HepG2 (cell line): ENCODE data around the gene SKA2. TPM values are rescaled to one million over a fixed set of nuclear protein-coding genes. Genes with fewer than 3 reads are reported as not detected.

Source experiments
- MAFG ChIP-seq: sonication (generic); formaldehyde crosslinking; IDR thresholded peaks from 2 replicates; pipeline ENCODE4 v1.5.1; 2020; ENCODE audit warnings: mild to moderate bottlenecking, missing genetic modification reagents
- NFE2L1 ChIP-seq: sonication (generic); formaldehyde crosslinking; IDR thresholded peaks from 2 replicates; pipeline ENCODE4 v1.4.0; 2020; ENCODE audit warnings: missing genetic modification reagents, mild to moderate bottlenecking, borderline replicate concordance
- RFXANK ChIP-seq: IDR thresholded peaks from 2 replicates; pipeline ENCODE4 v1.6.1; 2016
- TBX3 ChIP-seq: fragments of 450-650 bp; IDR thresholded peaks from 2 replicates; pipeline ENCODE4 v1.6.1; 2017; ENCODE audit warnings: antibody characterized with exemption, mild to moderate bottlenecking, inconsistent platforms, borderline replicate concordance
- XRCC5 ChIP-seq: fragments of 200-400 bp; formaldehyde crosslinking; optimal IDR thresholded peaks from 2 replicates; pipeline ENCODE3; 2017; ENCODE audit warnings: mild to moderate bottlenecking, low read length
- ZC3H13 ChIP-seq: sonication (generic); formaldehyde crosslinking; IDR thresholded peaks from 2 replicates; pipeline ENCODE4 v1.8.1; 2023; ENCODE audit warnings: mild to moderate bottlenecking, missing genetic modification reagents, moderate library complexity
- ZNF20 ChIP-seq: sonication (generic); formaldehyde crosslinking; IDR thresholded peaks from 2 replicates; pipeline ENCODE4 v1.4.0; 2020; ENCODE audit warnings: mild to moderate bottlenecking, moderate library complexity, missing genetic modification reagents
- ZNF407 ChIP-seq: sonication (generic); formaldehyde crosslinking; IDR thresholded peaks from one replicate; pipeline ENCODE4 v1.5.1; 2020; ENCODE audit warnings: mild to moderate bottlenecking, missing genetic modification reagents; ENCODE audit errors: not compliant biosample characterization
- polyA plus RNA-seq, 8 experiments: library from polyadenylated mRNA; depleted of rRNA in 3 of 8; stranded (reverse) in 7 of 8; unstranded in 1 of 8; fragments of >200 nt; fragmentation: Illumina TruSeq in 4 of 8; extraction: Trizol in 4 of 8; gene quantifications; 2 replicates each; pipeline versions ENCODE4 v1.2.1 to v1.2.3, GENCODE V29; 2011 to 2016; ENCODE audit warnings: low read depth in 4 of 8, missing spikeins in 1 of 8, mixed read lengths in 1 of 8; ENCODE audit not compliant: insufficient read depth in 1 of 8
- total RNA-seq, 5 experiments: library from RNA; depleted of rRNA; stranded (reverse); fragments of >200 nt; fragmentation: Illumina TruSeq; extraction: Trizol; gene quantifications; 2 replicates each; pipeline ENCODE4 v1.2.3, GENCODE V29; 2016; ENCODE audit warnings: low read depth in 1 of 5
- TF ChIP-seq, protein P1 (sequence below): sonication (generic); formaldehyde crosslinking; IDR thresholded peaks from 2 replicates; pipeline ENCODE4 v1.4.0; 2020; ENCODE audit warnings: mild to moderate bottlenecking, missing genetic modification reagents, borderline replicate concordance

The SKA2 gene
- total and polyA plus RNA-seq, 2 of the 13 experiments (the other 11 are each of a cell fraction or from before 2014, with no cell fraction given) = 18.6 to 91.8 TPM

- TF ChIP-seq, protein P1, sequence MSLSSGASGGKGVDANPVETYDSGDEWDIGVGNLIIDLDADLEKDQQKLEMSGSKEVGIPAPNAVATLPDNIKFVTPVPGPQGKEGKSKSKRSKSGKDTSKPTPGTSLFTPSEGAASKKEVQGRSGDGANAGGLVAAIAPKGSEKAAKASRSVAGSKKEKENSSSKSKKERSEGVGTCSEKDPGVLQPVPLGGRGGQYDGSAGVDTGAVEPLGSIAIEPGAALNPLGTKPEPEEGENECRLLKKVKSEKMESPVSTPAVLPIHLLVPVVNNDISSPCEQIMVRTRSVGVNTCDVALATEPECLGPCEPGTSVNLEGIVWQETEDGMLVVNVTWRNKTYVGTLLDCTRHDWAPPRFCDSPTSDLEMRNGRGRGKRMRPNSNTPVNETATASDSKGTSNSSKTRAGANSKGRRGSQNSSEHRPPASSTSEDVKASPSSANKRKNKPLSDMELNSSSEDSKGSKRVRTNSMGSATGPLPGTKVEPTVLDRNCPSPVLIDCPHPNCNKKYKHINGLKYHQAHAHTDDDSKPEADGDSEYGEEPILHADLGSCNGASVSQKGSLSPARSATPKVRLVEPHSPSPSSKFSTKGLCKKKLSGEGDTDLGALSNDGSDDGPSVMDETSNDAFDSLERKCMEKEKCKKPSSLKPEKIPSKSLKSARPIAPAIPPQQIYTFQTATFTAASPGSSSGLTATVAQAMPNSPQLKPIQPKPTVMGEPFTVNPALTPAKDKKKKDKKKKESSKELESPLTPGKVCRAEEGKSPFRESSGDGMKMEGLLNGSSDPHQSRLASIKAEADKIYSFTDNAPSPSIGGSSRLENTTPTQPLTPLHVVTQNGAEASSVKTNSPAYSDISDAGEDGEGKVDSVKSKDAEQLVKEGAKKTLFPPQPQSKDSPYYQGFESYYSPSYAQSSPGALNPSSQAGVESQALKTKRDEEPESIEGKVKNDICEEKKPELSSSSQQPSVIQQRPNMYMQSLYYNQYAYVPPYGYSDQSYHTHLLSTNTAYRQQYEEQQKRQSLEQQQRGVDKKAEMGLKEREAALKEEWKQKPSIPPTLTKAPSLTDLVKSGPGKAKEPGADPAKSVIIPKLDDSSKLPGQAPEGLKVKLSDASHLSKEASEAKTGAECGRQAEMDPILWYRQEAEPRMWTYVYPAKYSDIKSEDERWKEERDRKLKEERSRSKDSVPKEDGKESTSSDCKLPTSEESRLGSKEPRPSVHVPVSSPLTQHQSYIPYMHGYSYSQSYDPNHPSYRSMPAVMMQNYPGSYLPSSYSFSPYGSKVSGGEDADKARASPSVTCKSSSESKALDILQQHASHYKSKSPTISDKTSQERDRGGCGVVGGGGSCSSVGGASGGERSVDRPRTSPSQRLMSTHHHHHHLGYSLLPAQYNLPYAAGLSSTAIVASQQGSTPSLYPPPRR (CRISPR knock-in tag) = no peak
- no peak for TF ChIP-seq ZNF20 (CRISPR knock-in tag)
- no peak for TF ChIP-seq MAFG
- no peak for TF ChIP-seq ZNF407 (CRISPR knock-in tag)
- TF ChIP-seq XRCC5 = no peak
- no peak for TF ChIP-seq ZC3H13 (CRISPR knock-in tag)
- no peak for TF ChIP-seq NFE2L1 (CRISPR knock-in tag)
- TF ChIP-seq TBX3 = no peak
- no peak for TF ChIP-seq RFXANK
- TF ChIP-seq, all 625 proteins: peak for 0
Observed at GRCh38 chr17:59124665-59125064, 30.3 kb downstream of the SKA2 start (continued).
